Lower lobe of right lung (tissue), 2 donors: ENCODE results near the gene CHAF1A. TPM values are rescaled to one million over a fixed set of nuclear protein-coding genes. Genes with fewer than 3 reads are reported as not detected.

Source experiments
- ATAC-seq, 2 donors: fragments of 200-7000 bp; cut with Tn5 transposase; one replicate each; pipeline ENCODE4 v1.9.1; 2020 to 2022; ENCODE audit warnings: mild to moderate bottlenecking in 2 of 2, moderate library complexity in 2 of 2
- DNase-seq: peaks from one replicate; pipeline ENCODE4 v3.0.0-alpha.2; 2020
- H3K27ac ChIP-seq: fragments of 200-600 bp; one replicate; pipeline ENCODE4 v1.8.0; 2022
- H3K27me3 ChIP-seq: fragments of 200-600 bp; one replicate; pipeline ENCODE4 v1.8.0; 2022; ENCODE audit warnings: low read depth
- H3K36me3 ChIP-seq: fragments of 200-600 bp; one replicate; pipeline ENCODE4 v1.8.0; 2022; ENCODE audit warnings: mild to moderate bottlenecking
- H3K4me1 ChIP-seq: fragments of 200-600 bp; one replicate; pipeline ENCODE4 v1.8.0; 2022
- H3K4me3 ChIP-seq: fragments of 200-600 bp; one replicate; pipeline ENCODE4 v1.8.0; 2022; ENCODE audit warnings: mild to moderate bottlenecking
- H3K9me3 ChIP-seq: fragments of 200-600 bp; one replicate; pipeline ENCODE4 v1.8.0; 2022
- CTCF ChIP-seq: fragments of 200-600 bp; IDR thresholded peaks from one replicate; pipeline ENCODE4 v1.8.0; 2022; ENCODE audit warnings: antibody characterized with exemption, mild to moderate bottlenecking
- intact Hi-C: fragments of 100-400 bp; cut with DNase I; formaldehyde crosslinking; loops from one replicate; pipeline ENCODE4 v1.11.0; 2022
- total RNA-seq: library from RNA; stranded (reverse); fragmentation: NEBNext Ultra II Directional; extraction: Animal tissue kit (Norgen Biotek cat#: 25700); gene quantifications from one replicate; pipeline ENCODE4 v1.2.1, GENCODE V29; 2021
- donor health status: DM: no; HTN: yes; CAD: no; lungs with severe emphysema.

Gene CHAF1A
- total RNA-seq, 1 donor from 2014 or later = 7.2 TPM

GRCh38 chr19:4472174-4472974, 69.9 kb downstream of the CHAF1A start, which contains the start of gene HDGFL2:
Gene HDGFL2 (plus strand): TSS chr19:4472297. CDS start chr19:4472351, 54 bp downstream.
- DNase-seq (peak; percentile 57), ATAC-seq (peak in 1 of 2 donors; percentile 0)
- intact Hi-C loops = no loop called here
- H3K36me3 ChIP-seq = peaks cover 22% of the 10 kb centered on the region
- H3K4me3 ChIP-seq = peak within 1 kb of the TSS; percentile 83
- peaks cover 16% of the 10 kb centered on the region for H3K4me1 ChIP-seq
- peak within 1 kb of the TSS; percentile 87 for H3K27ac ChIP-seq
- H3K27me3 ChIP-seq = no peaks in the 10 kb centered on the region
- H3K9me3 ChIP-seq = no peaks in the 10 kb centered on the region
- TF ChIP-seq CTCF = no peak

DNA sequence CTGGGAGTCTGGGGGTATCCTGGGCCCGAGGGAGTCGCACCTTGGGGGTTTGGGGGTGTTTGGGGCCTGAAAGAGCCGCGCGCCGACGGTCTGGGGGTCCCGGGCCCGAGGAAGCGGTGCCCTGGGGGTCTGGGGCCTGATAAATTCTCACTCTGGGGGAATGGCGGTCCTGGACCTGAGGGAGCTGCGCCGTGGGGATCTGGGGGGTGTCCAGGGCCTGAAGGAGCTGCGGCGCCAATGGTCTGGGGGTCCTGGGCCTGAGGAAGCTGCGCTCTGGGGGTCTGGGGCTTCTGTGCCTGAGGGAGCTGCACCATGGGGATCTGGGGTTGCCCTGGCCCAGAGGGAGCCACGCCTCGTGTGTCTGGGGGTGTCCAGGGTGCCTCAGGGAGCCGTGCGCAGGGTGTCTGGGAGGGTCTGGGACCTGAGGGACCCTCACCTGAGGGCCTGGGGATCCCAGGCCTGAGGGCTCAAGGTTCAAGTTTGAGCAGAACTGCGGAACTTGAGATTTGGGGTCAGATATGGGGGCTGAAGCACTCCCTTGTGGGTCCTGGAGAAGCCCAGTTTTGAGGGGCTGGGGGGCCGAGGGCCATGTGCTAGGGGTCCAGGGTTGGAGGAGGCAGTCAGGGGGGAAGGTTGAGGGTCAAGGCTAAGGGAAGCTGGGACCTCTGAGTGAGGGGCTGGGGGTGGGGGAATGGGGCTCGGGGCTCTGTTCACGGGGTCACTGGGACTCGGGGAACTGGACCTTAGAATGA, 70.7 kb downstream of the CHAF1A start:
- no peak for ATAC-seq
- Histone ChIP-seq H3K36me3 (peaks cover 27% of the 10 kb centered on the region), H3K4me3 (peak overlapping the region; percentile 83), H3K27ac (no peak overlapping the region), H3K27me3 (no peaks in the 10 kb centered on the region), H3K4me1 (peaks cover 16% of the 10 kb centered on the region), H3K9me3 (no peaks in the 10 kb centered on the region)
- DNase-seq = no peak
- intact Hi-C loops = no loop called here
- no peak for TF ChIP-seq CTCF

DNA sequence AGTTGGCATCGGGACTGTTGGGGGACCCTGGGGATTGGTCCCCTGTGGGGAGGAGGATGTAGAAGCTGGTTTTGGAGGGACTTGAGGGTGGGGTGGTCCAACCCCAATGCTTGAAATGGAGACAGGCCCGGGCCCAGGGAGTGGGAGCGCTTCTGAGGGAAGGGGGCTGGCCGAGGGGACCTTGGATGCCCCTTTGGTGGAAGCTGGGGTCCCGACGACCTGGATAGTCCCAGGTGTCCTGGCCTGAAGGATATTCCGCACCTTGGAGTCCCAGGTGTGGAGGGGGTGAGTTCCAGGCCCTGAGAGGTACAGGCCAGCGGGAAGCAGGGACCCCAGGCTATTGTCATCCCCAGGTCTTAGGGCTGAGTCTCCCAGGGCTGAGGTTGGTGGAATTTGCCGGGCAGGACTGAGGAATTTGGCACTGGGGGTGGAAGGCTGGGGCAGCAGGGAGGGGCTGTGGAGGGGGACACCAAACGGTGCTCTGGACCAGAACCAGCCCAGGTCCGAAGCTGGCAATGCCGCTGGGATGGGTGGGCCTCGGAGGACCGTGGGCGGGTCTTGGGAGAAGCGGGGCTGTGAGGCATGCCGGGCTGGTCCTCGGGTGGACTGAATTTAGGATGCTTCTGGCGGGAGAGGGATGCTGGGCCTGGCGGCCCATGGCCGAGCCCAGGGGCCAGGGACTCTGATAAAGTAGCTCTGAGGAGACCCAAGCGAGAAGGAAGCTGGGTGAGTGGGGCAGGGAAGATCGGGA, 71.5 kb downstream of the CHAF1A start:
- intact Hi-C loops = no loop called here

GRCh38 chr19:4474514-4475022, 72.1 kb downstream of the CHAF1A start:
- DNase-seq (no peak), ATAC-seq (no peak)
- intact Hi-C loops = no loop called here
- no peaks in the 10 kb centered on the region for H3K9me3 ChIP-seq
- peaks cover 37% of the 10 kb centered on the region for H3K36me3 ChIP-seq
- no peak overlapping the region for H3K27ac ChIP-seq
- peaks cover 16% of the 10 kb centered on the region for H3K4me1 ChIP-seq
- no peaks in the 10 kb centered on the region for H3K27me3 ChIP-seq
- no peak overlapping the region for H3K4me3 ChIP-seq
- no peak for TF ChIP-seq CTCF

More for the DNA sequence above, 71.5 kb downstream of the CHAF1A start:
- H3K27me3 ChIP-seq = no peaks in the 10 kb centered on the region
- H3K9me3 ChIP-seq = no peaks in the 10 kb centered on the region
- no peak overlapping the region for H3K4me3 ChIP-seq
- H3K4me1 ChIP-seq = peaks cover 16% of the 10 kb centered on the region
- H3K36me3 ChIP-seq = peaks cover 34% of the 10 kb centered on the region
- TF ChIP-seq CTCF = no peak
- no peak for ATAC-seq
- no peak for DNase-seq
- no peak overlapping the region for H3K27ac ChIP-seq
